ENCODE data around the gene MAP1LC3B2.

Gene MAP1LC3B2

DNA sequence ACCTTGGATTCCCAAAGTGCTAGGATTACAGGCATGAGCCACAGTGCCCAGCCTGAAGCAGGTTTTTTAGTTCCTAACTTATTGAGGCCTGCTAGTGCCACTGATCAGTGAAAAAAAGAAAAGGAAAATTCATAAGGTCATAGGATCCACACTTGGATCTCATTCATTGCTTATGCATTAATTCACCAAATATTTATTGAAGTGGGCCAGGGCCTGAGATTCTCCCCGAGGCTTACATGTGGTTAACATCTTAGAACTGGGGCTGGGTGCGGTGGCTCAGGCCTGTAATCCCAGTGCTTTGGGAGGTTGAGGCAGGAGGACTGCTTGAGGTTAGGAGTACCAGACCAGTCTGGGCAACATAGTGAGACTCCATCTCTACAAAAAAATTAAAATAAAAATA, 29.5 kb upstream of the MAP1LC3B2 start:
- DNase-seq (ENCODE audit: low read depth), result no peak
- TF ChIP-seq, protein P1, sequence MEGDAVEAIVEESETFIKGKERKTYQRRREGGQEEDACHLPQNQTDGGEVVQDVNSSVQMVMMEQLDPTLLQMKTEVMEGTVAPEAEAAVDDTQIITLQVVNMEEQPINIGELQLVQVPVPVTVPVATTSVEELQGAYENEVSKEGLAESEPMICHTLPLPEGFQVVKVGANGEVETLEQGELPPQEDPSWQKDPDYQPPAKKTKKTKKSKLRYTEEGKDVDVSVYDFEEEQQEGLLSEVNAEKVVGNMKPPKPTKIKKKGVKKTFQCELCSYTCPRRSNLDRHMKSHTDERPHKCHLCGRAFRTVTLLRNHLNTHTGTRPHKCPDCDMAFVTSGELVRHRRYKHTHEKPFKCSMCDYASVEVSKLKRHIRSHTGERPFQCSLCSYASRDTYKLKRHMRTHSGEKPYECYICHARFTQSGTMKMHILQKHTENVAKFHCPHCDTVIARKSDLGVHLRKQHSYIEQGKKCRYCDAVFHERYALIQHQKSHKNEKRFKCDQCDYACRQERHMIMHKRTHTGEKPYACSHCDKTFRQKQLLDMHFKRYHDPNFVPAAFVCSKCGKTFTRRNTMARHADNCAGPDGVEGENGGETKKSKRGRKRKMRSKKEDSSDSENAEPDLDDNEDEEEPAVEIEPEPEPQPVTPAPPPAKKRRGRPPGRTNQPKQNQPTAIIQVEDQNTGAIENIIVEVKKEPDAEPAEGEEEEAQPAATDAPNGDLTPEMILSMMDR (IDR thresholded peaks at IDR 0.05; ENCODE audit: low read depth, low read length, missing control alignments), result no peak
- no peak overlapping the region for H3K4me3 ChIP-seq (ENCODE audit: low read depth, low read length)

DNA sequence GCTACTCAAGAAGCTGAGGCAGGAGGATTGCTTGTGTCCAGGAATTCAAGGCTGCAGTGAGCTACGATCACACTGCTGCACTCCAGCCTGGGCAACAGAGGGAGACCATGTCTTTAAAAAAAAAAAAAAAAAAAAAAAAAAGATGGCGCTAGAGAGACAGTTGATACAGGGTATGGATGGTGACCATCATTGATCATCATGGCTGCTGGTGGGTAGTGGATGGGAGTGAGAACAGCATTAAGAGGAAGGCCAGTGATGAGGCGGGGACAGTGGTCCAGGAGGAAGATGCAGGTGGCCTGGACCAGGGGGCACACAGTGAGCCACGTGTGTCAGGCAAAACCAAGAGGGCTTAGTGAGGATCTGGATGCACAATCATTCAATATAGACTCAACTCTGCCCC, 26.8 kb upstream of the MAP1LC3B2 start:
- TF ChIP-seq, protein P1 (IDR thresholded peaks at IDR 0.05; ENCODE audit: low read depth, low read length, missing control alignments), result peak; percentile 11
- H3K4me3 ChIP-seq (ENCODE audit: low read depth, low read length), result no peak overlapping the region
- DNase-seq (ENCODE audit: low read depth), result no peak

DNA sequence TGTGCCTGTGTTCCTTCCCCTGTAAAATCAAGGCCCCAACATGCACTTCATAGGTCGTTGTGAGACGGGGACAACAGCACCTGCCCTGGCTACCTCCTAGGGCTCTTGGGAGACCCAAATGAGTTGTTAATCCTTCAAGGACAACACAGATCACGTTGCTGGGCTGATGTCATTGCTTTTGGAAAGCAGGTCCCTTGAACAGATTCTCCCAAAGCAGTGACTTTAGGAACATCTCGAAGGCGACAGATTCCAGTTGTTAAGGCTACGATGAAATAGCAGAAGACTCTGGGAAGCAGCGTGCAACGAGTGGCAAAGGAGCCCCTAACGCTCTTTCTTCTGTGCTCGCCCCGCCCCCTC, 26.2 kb upstream of the MAP1LC3B2 start:
- no peak for DNase-seq (ENCODE audit: low read depth)
- H3K4me3 ChIP-seq (ENCODE audit: low read depth, low read length), result no peak overlapping the region
- TF ChIP-seq, protein P1 (IDR thresholded peaks at IDR 0.05; ENCODE audit: low read depth, low read length, missing control alignments), result no peak

DNA sequence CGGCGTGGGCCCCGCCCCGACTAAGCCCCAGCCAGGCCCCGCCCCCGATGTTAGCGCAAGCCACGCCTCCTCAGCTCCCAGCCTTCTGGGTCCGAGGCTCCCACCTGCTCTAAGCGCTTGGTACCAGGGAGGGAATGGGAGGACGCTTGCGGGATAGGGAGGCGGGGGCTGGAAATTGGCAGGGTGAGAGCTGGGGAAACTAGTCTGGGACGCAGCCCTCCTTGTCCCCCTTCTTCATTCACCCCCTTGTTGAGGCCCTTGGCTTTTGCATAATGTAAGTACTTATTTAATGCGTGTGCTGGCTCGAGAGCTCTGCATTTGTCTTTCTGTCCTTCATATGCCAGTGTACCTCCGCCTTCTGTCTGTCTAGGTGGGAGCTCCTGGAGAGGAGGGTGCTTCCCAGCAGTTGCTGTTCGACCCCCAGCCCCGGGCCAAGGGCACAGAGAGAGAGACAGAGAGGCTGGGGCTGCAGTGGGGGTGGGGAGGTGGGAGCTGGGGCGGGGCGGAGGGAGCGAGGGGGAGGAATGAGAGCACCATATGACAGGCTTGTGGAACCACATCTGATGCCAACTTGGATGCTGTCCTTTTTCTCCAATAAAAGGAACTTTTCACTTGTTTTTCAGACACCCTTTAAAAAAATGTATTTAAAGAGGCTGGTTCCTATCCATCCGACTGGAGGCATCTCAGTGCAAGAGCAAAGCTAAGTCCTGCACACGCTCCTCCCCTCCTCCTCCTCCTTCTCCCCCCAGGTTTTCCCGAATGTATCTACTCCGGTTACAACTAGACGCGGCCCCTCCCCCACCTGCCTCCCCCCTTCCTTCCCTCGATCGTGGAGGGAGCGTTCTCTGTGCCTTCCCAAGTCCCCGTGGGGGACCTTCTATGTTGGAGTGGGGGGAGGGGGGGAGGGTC, 25.6 kb upstream of the MAP1LC3B2 start:
- TF ChIP-seq, protein P1 (IDR thresholded peaks at IDR 0.05; ENCODE audit: low read depth, low read length, missing control alignments), result no peak
- peak overlapping the region; percentile 46 for H3K4me3 ChIP-seq (ENCODE audit: low read depth, low read length)
- no peak for DNase-seq (ENCODE audit: low read depth)

DNA sequence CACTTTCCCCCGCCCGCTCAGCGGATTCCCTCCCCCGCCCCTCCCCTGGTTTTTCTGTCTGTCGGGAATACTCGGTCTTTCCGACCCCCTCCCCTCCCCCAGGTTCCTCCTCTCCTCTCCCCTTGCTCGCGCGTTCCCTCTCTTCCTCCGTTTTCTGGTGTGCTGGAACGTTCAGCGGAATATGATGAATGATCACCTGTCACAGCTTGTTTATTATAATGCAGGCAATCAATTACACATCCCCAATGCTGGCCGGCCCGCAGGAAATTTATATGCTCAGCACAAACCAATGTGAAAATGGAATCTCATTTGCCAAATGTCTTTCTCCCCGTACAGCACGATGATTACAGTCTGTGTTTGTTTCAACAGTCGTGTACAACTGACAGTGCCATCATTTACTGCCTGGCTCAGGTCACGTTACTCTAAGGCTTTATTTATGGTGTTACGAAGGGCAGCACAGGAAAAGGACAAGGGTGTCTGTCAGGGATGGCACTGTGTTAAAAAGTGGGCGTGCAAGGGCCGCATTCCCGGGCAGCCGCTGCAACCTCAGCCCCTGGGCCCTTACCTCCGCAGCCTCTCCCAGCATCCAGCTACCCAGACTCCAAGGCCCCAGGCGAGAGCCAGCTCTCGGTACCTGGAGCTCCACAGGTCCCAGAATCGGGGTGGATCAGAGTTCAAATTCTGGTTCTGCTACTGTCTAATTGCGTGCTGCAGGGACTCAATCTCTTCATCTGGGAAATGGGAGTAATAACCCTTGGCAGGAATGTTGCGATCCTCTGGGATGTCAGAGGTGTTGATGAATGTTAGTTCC, 24.7 kb upstream of the MAP1LC3B2 start:
- DNase-seq (ENCODE audit: low read depth), result no peak
- H3K4me3 ChIP-seq (ENCODE audit: low read depth, low read length), result no peak overlapping the region; the same call in 1 of the 2 replicates
- TF ChIP-seq, protein P1 (IDR thresholded peaks at IDR 0.05; ENCODE audit: low read depth, low read length, missing control alignments), result no peak

DNA sequence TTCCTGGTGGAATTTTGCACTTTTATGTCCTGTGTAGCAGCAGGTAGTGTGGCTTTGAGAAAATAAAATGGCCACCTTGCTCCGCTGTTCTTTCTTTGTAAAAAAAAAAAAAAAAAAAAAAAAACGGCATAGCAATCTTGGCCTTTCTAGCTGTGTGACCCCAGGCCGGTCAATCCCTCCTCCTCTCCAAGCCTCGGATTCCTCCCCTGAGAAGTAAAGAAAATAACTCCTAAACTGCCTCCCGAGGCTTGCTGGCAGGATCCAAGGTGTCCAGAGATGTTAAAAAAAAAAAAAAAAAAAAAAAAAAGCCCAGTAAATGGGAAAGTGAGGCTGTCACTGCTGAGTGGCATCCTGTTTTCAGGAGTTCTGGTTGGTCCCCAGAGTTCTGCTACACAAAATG, 23.9 kb upstream of the MAP1LC3B2 start:
- TF ChIP-seq, protein P1 (IDR thresholded peaks at IDR 0.05; ENCODE audit: low read depth, low read length, missing control alignments), result no peak
- no peak for DNase-seq (ENCODE audit: low read depth)
- no peak overlapping the region for H3K4me3 ChIP-seq (ENCODE audit: low read depth, low read length)
